Neutrophil (primary cell): ENCODE data around the gene IDH3G.
"Not testable (repeated sequence)": the region's sequence is repeated elsewhere in the genome, so short reads cannot be mapped to it uniquely, and the experiment has no call there.

ENCODE experiments used
- H3K27ac ChIP-seq: fragments of 200-600 bp; sonication (generic); 2 replicates; pipeline ENCODE4 v1.5.1; 2016; ENCODE audit warnings: mild to moderate bottlenecking, moderate library complexity
- H3K27me3 ChIP-seq: fragments of 200-600 bp; sonication (generic); 2 replicates; pipeline ENCODE4 v1.6.0; 2016; ENCODE audit warnings: mild to moderate bottlenecking
- H3K36me3 ChIP-seq: fragments of 200-600 bp; sonication (generic); 2 replicates; pipeline ENCODE4 v1.5.1; 2017
- H3K4me1 ChIP-seq, 2 experiments: fragments of 200-600 bp in 1 of 2; sonication (generic) in 1 of 2; 1 replicate in 1 of 2; 2 replicates in 1 of 2; pipeline versions ENCODE4 v1.5.1 to v1.6.1; 2013 to 2016; ENCODE audit warnings: low read depth in 1 of 2, low read length in 1 of 2, mild to moderate bottlenecking in 1 of 2, moderate library complexity in 1 of 2; ENCODE audit not compliant: control insufficient read depth in 1 of 2, insufficient read depth in 1 of 2
- H3K4me3 ChIP-seq, 2 experiments: fragments of 200-600 bp in 1 of 2; sonication (generic) in 1 of 2; 1 replicate in 1 of 2; 2 replicates in 1 of 2; pipeline ENCODE4 v1.5.1; 2013 to 2016; ENCODE audit warnings: low read depth in 1 of 2, low read length in 1 of 2, mild to moderate bottlenecking in 1 of 2, moderate library complexity in 1 of 2
- H3K9me3 ChIP-seq: fragments of 200-600 bp; sonication (generic); 2 replicates; pipeline ENCODE4 v1.5.1; 2016
- TF ChIP-seq, protein P1 (sequence below): fragments of 200-600 bp; sonication (generic); IDR thresholded peaks from 2 replicates; pipeline ENCODE4 v1.5.1; 2016; ENCODE audit warnings: antibody characterized with exemption

IDH3G gene

DNA sequence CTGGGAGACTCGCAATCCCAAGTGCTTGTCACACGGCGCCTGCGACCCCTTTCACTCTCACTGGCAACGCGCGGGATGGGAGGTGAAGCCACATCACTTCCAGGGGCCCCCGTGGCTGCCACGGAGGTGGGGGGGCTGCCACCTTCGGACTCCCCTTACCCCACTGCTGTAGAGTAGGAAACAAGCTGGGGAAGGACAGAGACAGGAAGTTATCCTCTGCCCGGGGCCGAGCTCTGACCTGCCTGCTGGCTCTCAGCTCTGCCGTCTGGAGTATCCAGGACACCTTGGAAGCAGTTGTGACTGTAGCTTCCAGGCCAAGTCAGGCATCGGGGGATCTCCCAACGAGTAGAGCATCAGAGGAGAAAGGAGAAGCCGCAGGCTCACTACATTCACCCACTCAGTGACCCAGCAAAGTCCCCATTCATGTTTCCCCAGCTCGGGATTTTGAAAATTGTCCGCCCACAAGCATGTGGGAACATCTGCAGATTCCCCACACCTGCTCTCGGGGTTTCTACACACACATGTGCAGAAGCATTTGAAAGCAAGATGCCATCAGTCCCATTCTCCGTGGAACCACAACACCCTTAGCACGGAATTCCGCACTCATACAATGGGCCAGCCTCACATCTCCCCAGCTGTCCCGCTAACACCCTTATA lies 25.3 kb upstream of the IDH3G start:
- no peaks in the 10 kb centered on the region for H3K9me3 ChIP-seq
- H3K27ac ChIP-seq: no peak overlapping the region
- H3K36me3 ChIP-seq: no peaks in the 10 kb centered on the region
- no peak overlapping the region for H3K4me3 ChIP-seq
- TF ChIP-seq, protein P1, sequence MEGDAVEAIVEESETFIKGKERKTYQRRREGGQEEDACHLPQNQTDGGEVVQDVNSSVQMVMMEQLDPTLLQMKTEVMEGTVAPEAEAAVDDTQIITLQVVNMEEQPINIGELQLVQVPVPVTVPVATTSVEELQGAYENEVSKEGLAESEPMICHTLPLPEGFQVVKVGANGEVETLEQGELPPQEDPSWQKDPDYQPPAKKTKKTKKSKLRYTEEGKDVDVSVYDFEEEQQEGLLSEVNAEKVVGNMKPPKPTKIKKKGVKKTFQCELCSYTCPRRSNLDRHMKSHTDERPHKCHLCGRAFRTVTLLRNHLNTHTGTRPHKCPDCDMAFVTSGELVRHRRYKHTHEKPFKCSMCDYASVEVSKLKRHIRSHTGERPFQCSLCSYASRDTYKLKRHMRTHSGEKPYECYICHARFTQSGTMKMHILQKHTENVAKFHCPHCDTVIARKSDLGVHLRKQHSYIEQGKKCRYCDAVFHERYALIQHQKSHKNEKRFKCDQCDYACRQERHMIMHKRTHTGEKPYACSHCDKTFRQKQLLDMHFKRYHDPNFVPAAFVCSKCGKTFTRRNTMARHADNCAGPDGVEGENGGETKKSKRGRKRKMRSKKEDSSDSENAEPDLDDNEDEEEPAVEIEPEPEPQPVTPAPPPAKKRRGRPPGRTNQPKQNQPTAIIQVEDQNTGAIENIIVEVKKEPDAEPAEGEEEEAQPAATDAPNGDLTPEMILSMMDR: no peak
- no peaks in the 10 kb centered on the region for H3K4me1 ChIP-seq
- peaks cover 86% of the 10 kb centered on the region for H3K27me3 ChIP-seq

DNA sequence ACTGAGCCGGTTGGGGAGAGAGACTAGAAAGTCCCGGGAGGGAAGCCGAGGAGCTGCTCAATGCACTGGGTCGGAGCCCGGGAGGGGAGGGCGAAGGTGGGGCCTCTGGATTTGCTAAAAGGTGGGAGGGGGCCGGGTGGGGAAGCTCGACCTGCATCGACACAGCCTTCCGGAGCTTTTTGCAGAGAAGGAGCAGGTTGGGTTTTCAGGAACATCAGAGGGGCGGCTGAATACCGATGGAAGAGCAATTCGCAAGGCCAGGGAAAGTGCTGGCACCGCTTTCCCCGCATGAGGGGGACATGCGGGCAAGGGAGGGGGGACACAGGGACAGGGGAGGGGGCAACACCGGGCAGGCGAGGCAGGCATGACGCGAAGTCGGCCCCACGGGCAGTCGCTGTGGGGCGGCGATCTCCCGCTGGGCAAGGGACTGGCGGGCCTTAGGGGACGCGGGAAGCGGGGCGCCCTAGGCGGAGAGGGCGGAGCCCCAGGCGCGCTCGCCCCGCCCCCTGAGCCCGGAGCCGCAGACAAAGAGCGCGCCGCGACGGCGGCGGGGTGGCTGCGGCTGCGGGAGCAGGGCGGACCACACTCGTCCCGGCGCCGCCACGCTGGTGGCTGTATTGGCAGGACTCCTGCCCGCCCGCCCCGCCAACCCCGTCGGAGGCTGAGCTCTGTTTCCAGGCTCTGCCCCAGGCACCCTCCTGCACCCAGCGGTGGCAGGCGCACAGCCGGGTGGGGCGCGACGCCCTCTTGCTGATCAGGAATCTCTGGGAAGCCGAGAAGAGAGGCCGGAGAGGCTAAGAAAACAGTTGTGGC lies 24.6 kb upstream of the IDH3G start:
- H3K4me3 ChIP-seq: no peak overlapping the region
- H3K27ac ChIP-seq: no peak overlapping the region
- H3K27me3 ChIP-seq: peaks cover 79% of the 10 kb centered on the region
- H3K36me3 ChIP-seq: no peaks in the 10 kb centered on the region
- TF ChIP-seq, protein P1: no peak
- no peaks in the 10 kb centered on the region for H3K4me1 ChIP-seq
- H3K9me3 ChIP-seq: no peaks in the 10 kb centered on the region

DNA sequence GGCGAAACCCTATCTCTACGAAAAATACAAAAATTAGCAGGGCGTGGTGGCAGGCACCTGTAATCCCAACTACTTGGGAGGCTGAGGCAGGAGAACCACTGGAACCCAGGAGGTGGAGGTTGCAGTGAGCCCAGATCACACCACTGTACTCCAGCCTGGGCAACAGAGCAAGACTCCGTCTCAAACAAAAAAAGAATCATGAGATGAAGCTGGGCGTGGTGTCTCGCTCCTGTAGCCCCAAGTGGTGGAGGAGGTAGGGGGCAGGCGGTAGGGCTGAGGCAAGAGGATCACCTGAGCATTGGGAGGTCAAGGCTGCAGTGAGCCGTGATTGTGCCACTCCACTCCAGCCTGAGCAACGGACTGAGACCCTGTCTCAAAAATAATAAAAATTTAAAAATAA lies 23.9 kb upstream of the IDH3G start:
- H3K36me3 ChIP-seq, H3K9me3 ChIP-seq, H3K27ac ChIP-seq, H3K4me3 ChIP-seq, H3K4me1 ChIP-seq: not testable (repeated sequence)
- peaks cover 80% of the 10 kb centered on the region for H3K27me3 ChIP-seq

DNA sequence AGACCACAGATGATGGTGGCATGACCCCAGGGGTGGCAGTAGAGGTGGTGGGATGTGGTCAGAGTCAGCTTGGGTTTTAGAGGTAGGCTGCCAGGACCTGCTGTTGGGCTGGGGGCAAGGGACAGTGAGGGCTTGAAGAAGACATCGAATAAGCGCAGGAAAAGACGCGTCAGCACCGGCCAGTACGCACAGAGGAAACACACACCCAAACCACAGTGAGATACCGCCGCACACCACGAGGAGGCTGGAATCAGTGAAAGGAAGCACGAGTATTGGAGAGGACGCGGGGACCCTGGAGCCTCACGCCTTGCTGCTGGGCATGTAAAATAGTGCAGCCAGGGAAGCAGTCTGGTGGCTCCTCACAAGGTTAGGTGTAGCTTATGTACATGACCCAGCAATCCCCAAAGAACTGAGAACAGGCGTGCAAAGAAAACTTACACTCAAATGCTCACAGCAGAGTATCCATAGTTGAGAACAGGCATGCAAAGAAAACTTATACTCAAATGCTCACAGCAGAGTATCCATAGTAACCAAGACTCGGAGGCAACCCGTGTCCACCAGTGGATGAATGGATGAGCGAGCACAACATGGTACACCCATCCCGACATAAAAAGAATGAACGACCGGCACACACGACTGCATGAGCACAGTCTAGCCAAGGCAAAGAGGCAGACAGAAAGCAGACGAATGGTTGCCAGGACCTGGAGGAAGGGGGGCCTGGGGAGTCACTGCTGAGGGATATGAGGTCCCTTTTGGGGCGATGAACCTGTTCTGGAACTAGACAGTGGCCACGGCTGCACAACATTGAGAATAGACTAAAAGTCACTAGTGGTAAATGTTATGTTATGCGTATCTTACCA lies 22.9 kb upstream of the IDH3G start:
- no peaks in the 10 kb centered on the region for H3K36me3 ChIP-seq
- TF ChIP-seq, protein P1: no peak
- H3K4me3 ChIP-seq: no peak overlapping the region
- no peaks in the 10 kb centered on the region for H3K9me3 ChIP-seq
- H3K4me1 ChIP-seq: no peaks in the 10 kb centered on the region
- peaks cover 80% of the 10 kb centered on the region for H3K27me3 ChIP-seq
- no peak overlapping the region for H3K27ac ChIP-seq

DNA sequence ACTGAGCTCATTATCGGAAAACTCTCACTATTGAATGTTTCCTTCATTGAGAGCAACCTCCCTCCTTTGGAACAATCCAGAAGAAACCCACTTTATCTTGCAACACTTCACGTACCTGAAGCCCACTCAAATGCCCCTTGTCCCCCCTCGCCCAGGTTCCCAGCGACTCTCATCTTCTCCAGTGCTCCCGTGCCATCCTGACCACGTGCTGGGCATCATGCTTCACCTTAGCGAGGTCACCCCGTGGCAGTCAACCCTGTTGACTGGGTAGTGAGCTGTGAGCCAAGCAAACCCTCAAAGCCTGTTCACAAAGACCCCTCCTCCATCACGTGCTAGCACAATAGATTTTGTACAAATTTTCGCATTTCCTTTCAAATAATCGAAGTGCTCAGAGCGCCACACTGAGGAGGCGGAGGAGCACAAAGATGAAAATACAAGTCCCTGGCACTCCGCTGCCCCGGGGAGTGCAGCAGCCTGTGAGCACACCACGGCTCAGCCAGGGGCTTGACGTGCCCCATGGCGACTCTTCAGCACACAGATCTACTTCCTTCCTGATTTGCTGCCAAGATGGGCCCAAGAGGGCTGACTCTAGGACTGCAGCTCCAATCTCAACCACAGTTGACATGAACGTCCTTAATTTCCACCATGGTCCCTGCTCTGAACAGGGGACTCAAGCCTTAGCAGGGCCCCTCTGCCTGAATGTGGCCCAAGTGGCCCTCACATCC lies 20.6 kb upstream of the IDH3G start:
- no peak overlapping the region for H3K27ac ChIP-seq
- H3K36me3 ChIP-seq: no peaks in the 10 kb centered on the region
- TF ChIP-seq, protein P1: no peak
- H3K27me3 ChIP-seq: peaks cover 65% of the 10 kb centered on the region
- no peaks in the 10 kb centered on the region for H3K4me1 ChIP-seq
- H3K9me3 ChIP-seq: no peaks in the 10 kb centered on the region
- no peak overlapping the region for H3K4me3 ChIP-seq
